Hepatocyte (in vitro differentiated cells): Measurements from ENCODE around the gene RTN4RL1. TPM values are rescaled to one million over a fixed set of nuclear protein-coding genes. Genes with fewer than 3 reads are reported as not detected.

Experiments used
- DNase-seq: peaks from one replicate; pipeline ENCODE4 v3.0.0-alpha.2; 2016; ENCODE audit warnings: low spot score
- H2AFZ ChIP-seq: fragments of 200-600 bp; sonication (generic); 2 replicates; pipeline ENCODE4 v1.6.0; 2016; ENCODE audit warnings: antibody characterized with exemption, mild to moderate bottlenecking
- H3K27ac ChIP-seq: fragments of 200-600 bp; sonication (generic); 2 replicates; pipeline ENCODE4 v1.5.1; 2016; ENCODE audit warnings: mild to moderate bottlenecking
- H3K27me3 ChIP-seq: fragments of 200-600 bp; sonication (generic); 2 replicates; pipeline ENCODE4 v1.6.1; 2016
- H3K36me3 ChIP-seq: fragments of 200-600 bp; sonication (generic); replicated peaks from 2 replicates; pipeline ENCODE4 v1.5.1; 2016; ENCODE audit warnings: low read depth; ENCODE audit not compliant: insufficient read depth
- H3K4me1 ChIP-seq: fragments of 200-600 bp; sonication (generic); 2 replicates; pipeline ENCODE4 v1.5.1; 2016; ENCODE audit warnings: mild to moderate bottlenecking, moderate library complexity; ENCODE audit not compliant: insufficient read depth
- H3K4me2 ChIP-seq: fragments of 200-600 bp; sonication (generic); 2 replicates; pipeline ENCODE4 v1.6.0; 2016
- H3K4me3 ChIP-seq: fragments of 200-600 bp; sonication (generic); 2 replicates; pipeline ENCODE4 v1.5.1; 2016; ENCODE audit warnings: mild to moderate bottlenecking
- H3K79me2 ChIP-seq: fragments of 200-600 bp; sonication (generic); 2 replicates; pipeline ENCODE4 v1.6.0; 2017; ENCODE audit warnings: mild to moderate bottlenecking
- H3K9me2 ChIP-seq: fragments of 200-600 bp; sonication (generic); replicated peaks from 2 replicates; pipeline ENCODE4 v1.6.0; 2017; ENCODE audit warnings: mild to moderate bottlenecking; ENCODE audit not compliant: insufficient read depth
- H3K9me3 ChIP-seq: fragments of 200-600 bp; sonication (generic); 2 replicates; pipeline ENCODE4 v1.5.1; 2016; ENCODE audit warnings: low read depth, mild to moderate bottlenecking
- H4K20me1 ChIP-seq: fragments of 200-600 bp; sonication (generic); 2 replicates; pipeline ENCODE4 v1.6.0; 2016; ENCODE audit warnings: mild to moderate bottlenecking; ENCODE audit not compliant: insufficient read depth, poor library complexity, severe bottlenecking
- EZH2 ChIP-seq: fragments of 200-600 bp; sonication (generic); IDR thresholded peaks from 2 replicates; pipeline ENCODE4 v1.6.1; 2016; ENCODE audit warnings: antibody characterized with exemption, mild to moderate bottlenecking, borderline replicate concordance
- EZH2phosphoT487 ChIP-seq: fragments of 200-600 bp; sonication (generic); IDR thresholded peaks from one replicate; pipeline ENCODE4 v1.6.1; 2018; ENCODE audit warnings: antibody characterized with exemption, mild to moderate bottlenecking, low read depth, moderate library complexity; ENCODE audit not compliant: unreplicated experiment, severe bottlenecking
- WGBS: methylation state at CpG from one replicate; pipeline ENCODE4 v1.1.6; 2016; ENCODE audit warnings: low lambda C conversion rate; ENCODE audit errors: missing lambda C conversion rate; 5-methylcytosine and 5-hydroxymethylcytosine counted together
- polyA plus RNA-seq: library from polyadenylated mRNA; unstranded; fragments of >200 nt; fragmentation: Nextera tagmentation; extraction: Ambion mirVana; gene quantifications from 2 replicates; pipeline ENCODE4 v1.2.1, GENCODE V29; 2016
- total RNA-seq: library from RNA; depleted of rRNA; stranded (reverse); fragments of >200 nt; gene quantifications from 2 replicates; pipeline ENCODE4 v1.2.3, GENCODE V29; 2014
- TF ChIP-seq, protein P1 (sequence below): fragments of 200-600 bp; sonication (generic); IDR thresholded peaks from 2 replicates; pipeline ENCODE4 v1.5.1; 2016; ENCODE audit warnings: antibody characterized with exemption, mild to moderate bottlenecking; ENCODE audit not compliant: poor library complexity

Gene RTN4RL1
- total and polyA plus RNA-seq, 2 experiments from 2014 or later: 0.53 to 1.4 TPM

DNA sequence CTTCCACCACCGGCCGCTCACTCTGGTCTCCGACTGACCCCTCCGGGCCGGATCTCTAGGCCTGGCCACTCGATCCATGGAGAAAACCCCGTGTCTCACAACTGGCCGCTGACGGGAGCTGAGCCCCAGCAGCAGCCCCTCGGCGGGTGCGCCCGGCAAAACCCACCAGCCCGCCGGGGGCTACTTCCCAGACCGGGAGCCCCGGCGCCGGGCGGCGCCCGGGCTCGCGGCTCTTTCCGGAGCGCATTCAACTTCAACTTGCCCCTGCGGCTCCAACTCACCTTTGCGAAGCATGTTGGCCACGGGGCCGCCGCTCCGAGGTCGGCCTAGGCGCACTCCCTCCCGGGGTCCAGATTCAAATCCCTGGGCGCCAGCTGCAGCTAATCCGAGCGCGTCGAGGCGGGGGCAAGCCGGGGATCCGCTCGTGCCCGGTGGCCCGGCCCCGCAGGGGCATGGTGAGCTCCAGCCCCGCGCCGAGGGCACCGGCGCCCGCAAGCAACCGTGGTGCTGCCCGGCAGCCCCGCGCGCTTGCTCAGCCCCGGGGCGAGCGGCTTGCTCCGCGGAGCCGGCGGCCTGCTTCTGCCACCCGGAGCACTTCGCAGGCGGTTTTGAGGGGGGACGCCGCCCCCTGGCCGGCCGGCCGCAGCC, 438 bp downstream of the RTN4RL1 start:
- WGBS: 1% methylated on average over 55 of the region's 73 CpGs
- peaks cover 70% of the 10 kb centered on the region for H3K27me3 ChIP-seq

DNA sequence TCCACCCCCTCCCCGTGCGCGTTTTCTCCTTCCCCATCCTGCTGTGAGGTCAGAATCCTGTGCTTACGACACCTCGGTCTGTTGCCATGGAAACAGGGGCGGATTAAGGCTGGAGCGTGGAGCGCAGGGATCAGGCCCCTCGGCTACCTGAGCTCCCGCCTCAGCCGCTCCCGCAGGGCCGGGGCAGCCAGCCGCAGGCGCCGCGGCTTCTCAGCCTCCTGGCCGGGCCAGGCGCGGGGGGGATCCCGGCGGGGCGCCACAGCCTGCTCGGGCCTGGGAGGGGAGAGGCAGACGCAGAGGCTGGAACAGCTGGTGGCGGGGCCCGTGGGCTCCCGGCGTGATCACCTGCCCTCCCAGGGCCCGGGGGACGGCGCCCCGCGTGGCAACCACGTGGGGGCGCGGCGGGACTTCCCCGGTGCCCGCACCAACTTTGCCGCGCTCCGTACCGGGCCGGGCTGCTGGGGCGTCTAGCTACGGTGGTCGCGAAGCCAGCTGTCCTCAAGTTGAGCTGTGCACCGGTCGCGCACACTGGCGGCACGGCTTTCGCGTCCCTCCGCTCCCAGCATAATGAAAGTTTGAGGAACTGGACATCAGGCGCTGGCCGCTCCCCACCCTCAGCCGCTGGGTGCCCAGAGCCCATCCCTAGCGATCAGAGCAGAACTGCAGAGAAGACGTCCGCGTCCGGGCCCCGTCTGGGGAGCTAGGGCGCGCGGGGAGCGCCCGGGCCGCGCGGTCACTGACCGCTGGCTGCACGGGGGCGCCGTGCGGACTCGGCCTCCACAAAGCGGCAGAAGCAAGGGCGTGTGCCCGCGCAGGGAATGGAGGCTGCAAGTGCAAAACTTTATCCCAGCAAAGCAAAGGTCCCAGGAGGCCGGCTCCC, 1.2 kb downstream of the RTN4RL1 start:
- Histone ChIP-seq H3K4me3 (no peak overlapping the region), H4K20me1 (no peaks in the 10 kb centered on the region), H3K27ac (no peak overlapping the region), H3K4me2 (peak overlapping the region; percentile 98), H2AFZ (no peak overlapping the region), H3K27me3 (peaks cover 75% of the 10 kb centered on the region), H3K9me2 (no peaks in the 10 kb centered on the region), H3K79me2 (no peaks in the 10 kb centered on the region), H3K9me3 (no peaks in the 10 kb centered on the region), H3K36me3 (no peaks in the 10 kb centered on the region), H3K4me1 (peaks cover 16% of the 10 kb centered on the region)
- DNase-seq: peak; percentile 81
- TF ChIP-seq EZH2phosphoT487 (peak; percentile 12), EZH2 (peak; percentile 63)
- TF ChIP-seq, protein P1, sequence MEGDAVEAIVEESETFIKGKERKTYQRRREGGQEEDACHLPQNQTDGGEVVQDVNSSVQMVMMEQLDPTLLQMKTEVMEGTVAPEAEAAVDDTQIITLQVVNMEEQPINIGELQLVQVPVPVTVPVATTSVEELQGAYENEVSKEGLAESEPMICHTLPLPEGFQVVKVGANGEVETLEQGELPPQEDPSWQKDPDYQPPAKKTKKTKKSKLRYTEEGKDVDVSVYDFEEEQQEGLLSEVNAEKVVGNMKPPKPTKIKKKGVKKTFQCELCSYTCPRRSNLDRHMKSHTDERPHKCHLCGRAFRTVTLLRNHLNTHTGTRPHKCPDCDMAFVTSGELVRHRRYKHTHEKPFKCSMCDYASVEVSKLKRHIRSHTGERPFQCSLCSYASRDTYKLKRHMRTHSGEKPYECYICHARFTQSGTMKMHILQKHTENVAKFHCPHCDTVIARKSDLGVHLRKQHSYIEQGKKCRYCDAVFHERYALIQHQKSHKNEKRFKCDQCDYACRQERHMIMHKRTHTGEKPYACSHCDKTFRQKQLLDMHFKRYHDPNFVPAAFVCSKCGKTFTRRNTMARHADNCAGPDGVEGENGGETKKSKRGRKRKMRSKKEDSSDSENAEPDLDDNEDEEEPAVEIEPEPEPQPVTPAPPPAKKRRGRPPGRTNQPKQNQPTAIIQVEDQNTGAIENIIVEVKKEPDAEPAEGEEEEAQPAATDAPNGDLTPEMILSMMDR: no peak
- WGBS: 2% methylated on average over 63 of the region's 85 CpGs

More for the DNA sequence above, 438 bp downstream of the RTN4RL1 start:
- Histone ChIP-seq H3K36me3 (no peaks in the 10 kb centered on the region), H3K9me3 (no peaks in the 10 kb centered on the region), H3K4me3 (peak overlapping the region; percentile 57), H3K9me2 (no peaks in the 10 kb centered on the region), H3K4me1 (peaks cover 19% of the 10 kb centered on the region), H2AFZ (no peak overlapping the region), H3K4me2 (peak overlapping the region; percentile 98), H3K79me2 (no peaks in the 10 kb centered on the region), H4K20me1 (no peaks in the 10 kb centered on the region), H3K27ac (no peak overlapping the region)
- TF ChIP-seq EZH2 (peak; percentile 68), EZH2phosphoT487 (no peak)
- TF ChIP-seq, protein P1: no peak
- DNase-seq: no peak

DNA sequence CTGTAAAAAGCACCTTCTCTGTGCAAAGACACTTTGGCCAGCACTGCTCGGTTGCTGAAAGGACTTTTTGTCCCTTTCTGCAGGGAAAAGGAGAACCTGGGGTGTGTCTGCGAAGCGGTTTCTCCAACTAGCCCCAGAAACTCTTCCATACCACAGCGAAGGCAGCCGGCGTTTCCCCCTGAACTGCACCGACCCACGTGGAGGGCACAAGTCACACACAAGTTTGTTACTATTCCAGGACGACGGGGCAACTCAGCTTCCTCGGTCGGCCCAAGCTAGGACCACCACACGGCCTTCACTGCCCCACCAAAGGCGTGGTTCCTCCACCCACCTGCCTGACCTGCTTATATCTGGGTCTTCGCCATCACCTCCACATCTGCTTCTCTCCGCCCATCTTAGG, 1.9 kb downstream of the RTN4RL1 start:
- Histone ChIP-seq H3K27ac (no peak overlapping the region), H3K27me3 (peaks cover 80% of the 10 kb centered on the region)

More for the DNA sequence above, 1.9 kb downstream of the RTN4RL1 start:
- 50% methylated on average over 14 of the region's 16 CpGs for WGBS
- DNase-seq: no peak
- Histone ChIP-seq H2AFZ (no peak overlapping the region), H4K20me1 (no peaks in the 10 kb centered on the region), H3K79me2 (no peaks in the 10 kb centered on the region), H3K9me3 (no peaks in the 10 kb centered on the region), H3K4me1 (peaks cover 16% of the 10 kb centered on the region), H3K4me3 (no peak overlapping the region), H3K36me3 (no peaks in the 10 kb centered on the region), H3K4me2 (peak overlapping the region; percentile 98), H3K9me2 (no peaks in the 10 kb centered on the region)
- TF ChIP-seq EZH2: no peak
- TF ChIP-seq, protein P1: no peak
- no peak for TF ChIP-seq EZH2phosphoT487
